GM12874 (cell line): Measurements from ENCODE around the gene TNFAIP8L1.

ENCODE experiments used
- TF ChIP-seq, protein P1 (sequence below): IDR thresholded peaks from 2 replicates; pipeline ENCODE4 v1.5.1; 2011; ENCODE audit warnings: low read depth, mild to moderate bottlenecking, control low read depth, low read length, moderate library complexity; ENCODE audit not compliant: insufficient read depth

Gene TNFAIP8L1

DNA sequence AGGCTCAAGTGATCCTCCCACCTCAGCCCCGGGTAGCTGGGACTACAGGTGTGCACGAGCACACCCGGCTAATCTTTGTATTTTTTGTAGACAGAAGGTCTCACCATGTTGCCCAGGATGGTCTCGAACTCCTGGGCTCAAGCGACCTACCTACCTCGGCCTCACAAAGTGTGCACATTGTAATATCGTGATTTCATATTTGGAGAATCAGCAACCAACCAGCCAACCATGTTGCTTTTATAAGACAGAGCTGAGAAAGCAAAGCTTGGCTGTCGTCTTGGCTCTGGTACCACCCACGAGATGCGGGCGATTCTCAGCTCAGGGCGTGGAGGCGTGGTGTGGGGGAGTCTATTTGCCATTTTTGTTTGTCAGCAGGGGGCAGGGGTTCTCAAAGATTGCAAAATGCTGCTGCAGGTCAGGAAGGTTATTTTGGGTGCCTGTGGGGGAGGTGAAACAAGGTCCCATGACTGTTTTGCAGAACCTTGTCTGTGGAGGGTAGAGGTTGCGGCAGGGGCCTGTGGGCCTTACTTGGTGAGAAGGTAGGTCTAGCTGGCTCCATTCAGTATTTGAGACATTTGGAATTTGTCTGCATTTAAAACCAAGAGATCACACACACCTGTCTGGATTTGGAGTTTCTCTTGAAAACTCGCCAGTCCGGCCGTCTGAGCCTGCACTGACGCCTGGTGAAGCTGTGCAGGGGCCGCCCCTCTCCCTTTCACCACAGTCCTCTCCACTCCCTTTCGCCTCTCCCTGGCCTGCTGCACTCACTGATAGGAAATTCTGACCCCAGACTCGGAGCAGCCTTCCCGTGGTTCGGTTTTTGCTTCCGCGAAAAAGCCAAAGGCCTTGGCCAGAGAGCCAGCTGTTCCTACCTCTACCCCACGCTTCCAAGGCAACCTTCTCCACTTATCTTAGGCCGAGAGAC, 15.4 kb downstream of the TNFAIP8L1 start:
- TF ChIP-seq, protein P1, sequence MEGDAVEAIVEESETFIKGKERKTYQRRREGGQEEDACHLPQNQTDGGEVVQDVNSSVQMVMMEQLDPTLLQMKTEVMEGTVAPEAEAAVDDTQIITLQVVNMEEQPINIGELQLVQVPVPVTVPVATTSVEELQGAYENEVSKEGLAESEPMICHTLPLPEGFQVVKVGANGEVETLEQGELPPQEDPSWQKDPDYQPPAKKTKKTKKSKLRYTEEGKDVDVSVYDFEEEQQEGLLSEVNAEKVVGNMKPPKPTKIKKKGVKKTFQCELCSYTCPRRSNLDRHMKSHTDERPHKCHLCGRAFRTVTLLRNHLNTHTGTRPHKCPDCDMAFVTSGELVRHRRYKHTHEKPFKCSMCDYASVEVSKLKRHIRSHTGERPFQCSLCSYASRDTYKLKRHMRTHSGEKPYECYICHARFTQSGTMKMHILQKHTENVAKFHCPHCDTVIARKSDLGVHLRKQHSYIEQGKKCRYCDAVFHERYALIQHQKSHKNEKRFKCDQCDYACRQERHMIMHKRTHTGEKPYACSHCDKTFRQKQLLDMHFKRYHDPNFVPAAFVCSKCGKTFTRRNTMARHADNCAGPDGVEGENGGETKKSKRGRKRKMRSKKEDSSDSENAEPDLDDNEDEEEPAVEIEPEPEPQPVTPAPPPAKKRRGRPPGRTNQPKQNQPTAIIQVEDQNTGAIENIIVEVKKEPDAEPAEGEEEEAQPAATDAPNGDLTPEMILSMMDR: no peak

DNA sequence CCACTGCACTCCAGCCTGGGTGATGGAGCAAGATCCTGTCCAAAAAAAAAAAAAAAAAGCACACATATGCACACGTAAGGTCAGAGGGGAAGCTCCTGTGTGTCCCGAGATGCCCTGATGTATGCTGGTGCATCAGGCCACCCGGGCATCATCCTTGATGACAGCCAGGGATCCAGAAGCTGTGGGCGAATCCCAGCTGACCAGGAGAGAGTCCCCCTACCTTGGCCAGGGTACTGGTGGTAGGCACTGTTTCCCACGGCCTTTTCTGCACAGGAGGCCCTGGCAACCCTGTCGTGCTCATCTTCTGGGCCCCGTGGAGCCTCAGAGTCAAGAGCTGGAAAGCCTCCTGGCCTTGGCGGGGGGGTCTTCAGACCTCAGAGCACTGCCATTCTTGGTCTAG, 16.8 kb downstream of the TNFAIP8L1 start:
- TF ChIP-seq, protein P1: no peak

DNA sequence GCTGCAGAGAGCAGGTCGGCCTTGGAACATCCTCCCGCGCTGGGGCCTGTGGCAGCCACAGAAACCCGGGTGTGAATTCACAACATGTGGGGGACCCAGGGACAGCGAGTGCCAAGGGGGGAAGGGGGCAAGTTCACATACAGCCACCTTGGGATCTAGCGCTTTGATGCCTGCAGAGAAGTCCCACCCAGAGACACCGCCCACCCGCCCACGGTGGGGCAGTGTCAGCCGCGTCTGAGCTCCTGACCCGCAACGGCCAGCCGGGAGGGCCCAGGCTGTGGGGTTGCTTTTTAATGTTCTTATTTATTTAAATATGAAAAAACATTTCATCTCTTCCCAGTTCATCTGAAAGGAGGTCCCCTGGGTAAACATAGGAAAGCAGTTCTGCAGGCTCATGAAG, 17.9 kb downstream of the TNFAIP8L1 start:
- TF ChIP-seq, protein P1: no peak

DNA sequence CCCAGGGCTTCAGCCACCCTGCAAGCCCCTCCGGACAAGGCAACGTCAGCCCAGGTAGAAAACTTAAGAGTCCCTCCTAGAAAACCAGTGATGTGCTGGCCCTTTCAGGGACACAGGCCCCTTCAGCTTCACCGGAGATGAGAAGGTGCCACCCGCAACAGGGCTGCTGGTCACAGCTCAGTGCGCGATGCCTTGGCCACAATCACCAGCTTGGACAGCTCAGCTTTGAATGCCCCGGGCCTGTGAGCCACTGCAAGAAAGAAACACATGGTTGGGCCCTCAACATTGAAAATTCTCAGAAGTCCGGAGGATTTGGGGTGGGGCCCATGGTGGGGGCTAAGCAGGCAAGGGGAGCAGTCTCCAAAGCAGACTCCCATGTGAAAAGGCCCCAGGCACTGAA, 18.5 kb downstream of the TNFAIP8L1 start:
- TF ChIP-seq, protein P1: no peak

DNA sequence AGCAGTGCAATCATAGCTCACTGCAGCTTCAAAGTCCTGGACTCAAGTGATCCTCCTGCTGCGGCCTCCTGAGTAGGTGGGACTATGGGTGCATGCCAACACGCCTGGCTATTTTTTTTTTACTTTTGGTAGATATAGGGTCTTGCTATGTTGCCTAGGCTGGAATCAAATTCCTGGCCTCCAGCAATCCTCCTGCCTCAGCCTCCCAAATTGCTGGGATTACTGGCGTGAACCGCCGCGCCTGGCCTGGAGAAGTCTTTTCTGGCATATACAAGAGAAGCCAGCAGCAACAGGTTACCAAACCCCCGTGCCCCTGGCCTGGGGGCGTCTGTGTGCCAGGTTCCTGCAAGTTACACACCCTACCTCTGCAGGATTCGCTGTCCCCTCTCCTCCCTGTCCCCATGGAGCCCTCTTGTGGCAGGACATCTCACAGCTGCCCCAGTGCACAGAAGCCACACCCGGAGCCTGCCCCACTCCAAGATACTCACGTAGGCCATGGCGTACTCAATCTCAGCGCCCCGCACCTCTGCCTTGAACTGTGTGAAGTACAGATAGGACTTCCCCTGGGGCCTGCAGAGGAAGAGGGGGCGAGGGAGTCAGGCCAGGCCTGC, 21.0 kb downstream of the TNFAIP8L1 start:
- TF ChIP-seq, protein P1: peak; percentile 38; the same call in 1 of the 2 replicates

DNA sequence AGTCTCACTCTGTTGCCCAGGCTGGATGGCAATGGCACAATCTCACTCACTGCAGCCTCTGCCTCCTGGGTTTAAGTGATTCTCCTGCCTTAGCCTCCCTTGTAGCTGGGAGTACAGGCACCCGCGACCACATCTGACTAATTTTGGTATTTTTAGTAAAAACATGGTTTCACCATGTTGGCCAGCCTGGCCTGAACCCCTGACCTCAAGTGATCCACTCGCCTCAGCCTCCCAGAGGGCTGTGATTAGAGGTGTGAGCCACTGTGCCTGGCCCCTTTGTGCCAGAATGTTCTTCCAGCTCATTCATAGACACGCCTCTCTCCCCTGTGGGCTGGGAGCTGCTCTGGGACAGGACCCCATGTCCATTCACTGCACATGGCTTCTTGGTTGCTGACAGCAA, 21.7 kb downstream of the TNFAIP8L1 start:
- TF ChIP-seq, protein P1: no peak

DNA sequence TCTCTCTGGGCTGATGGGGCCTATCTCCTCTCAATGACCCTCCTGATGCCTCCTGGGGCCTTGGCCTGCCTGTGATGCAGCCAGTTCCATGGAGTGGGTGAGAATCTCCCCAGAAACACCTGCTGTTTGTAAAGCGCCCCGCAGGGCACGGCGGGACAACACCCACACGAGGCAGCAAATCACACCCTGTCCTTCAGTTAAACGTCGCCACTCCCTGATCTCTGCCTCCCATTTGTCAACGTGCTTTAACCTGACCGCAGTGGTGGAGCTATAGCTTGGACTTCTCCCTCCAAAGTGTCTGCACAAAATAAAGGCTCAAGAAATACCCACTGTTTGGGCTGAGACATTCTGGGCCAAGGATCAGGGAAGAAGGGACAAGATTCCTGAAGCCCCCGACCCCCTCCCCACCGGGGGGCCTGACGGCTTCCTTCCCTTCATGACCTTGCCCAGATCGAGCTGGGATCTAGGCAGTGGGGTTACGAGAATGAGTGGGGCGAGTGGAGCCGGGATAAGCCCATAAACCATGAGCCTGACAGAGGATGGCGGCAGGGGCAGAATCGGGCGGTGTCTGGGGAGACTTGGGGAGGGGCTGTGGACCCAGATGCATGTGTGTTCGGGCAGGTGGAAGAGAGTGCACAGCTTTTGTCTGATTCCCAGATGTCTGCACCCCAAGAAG, 22.8 kb downstream of the TNFAIP8L1 start:
- TF ChIP-seq, protein P1: no peak
